Trophoblast cell (in vitro differentiated cells and primary cell): ENCODE data around the gene MYH11.
A peak's percentile ranks its signal among the peaks of the same experiment; 100 is the strongest.

ENCODE experiments used
- DNase-seq, 2 donors: peaks; one replicate each; pipeline ENCODE4 v3.0.0-alpha.2; 2016
- H2AFZ ChIP-seq: 2 replicates; pipeline ENCODE4 v1.6.1; 2013; ENCODE audit warnings: low read length, moderate library complexity, mild to moderate bottlenecking; ENCODE audit not compliant: insufficient read depth, poor library complexity
- H2AK5ac ChIP-seq: 2 replicates; pipeline ENCODE4 v1.6.1; 2013; ENCODE audit warnings: mild to moderate bottlenecking, low read length
- H2BK120ac ChIP-seq: 2 replicates; pipeline ENCODE4 v1.6.1; 2013; ENCODE audit warnings: low read length, mild to moderate bottlenecking, moderate library complexity; ENCODE audit not compliant: insufficient read depth, poor library complexity
- H2BK12ac ChIP-seq: 2 replicates; pipeline ENCODE4 v1.6.1; 2013; ENCODE audit warnings: mild to moderate bottlenecking, low read length, moderate library complexity
- H2BK5ac ChIP-seq: 2 replicates; pipeline ENCODE4 v1.6.1; 2013; ENCODE audit warnings: low read length, low read depth, moderate library complexity, mild to moderate bottlenecking; ENCODE audit not compliant: poor library complexity
- H3K14ac ChIP-seq: 2 replicates; pipeline ENCODE4 v1.6.1; 2013; ENCODE audit warnings: mild to moderate bottlenecking, low read length
- H3K18ac ChIP-seq: 2 replicates; pipeline ENCODE4 v1.6.1; 2013; ENCODE audit warnings: mild to moderate bottlenecking, low read length
- H3K23ac ChIP-seq: 2 replicates; pipeline ENCODE4 v1.6.1; 2013; ENCODE audit warnings: low read length
- H3K27ac ChIP-seq: 2 replicates; pipeline ENCODE4 v1.5.1; 2013; ENCODE audit warnings: low read depth, mild to moderate bottlenecking, inconsistent platforms, low read length, moderate library complexity
- H3K27me3 ChIP-seq: 2 replicates; pipeline ENCODE4 v1.6.1; 2013; ENCODE audit warnings: inconsistent platforms, mild to moderate bottlenecking, low read length, moderate library complexity; ENCODE audit not compliant: insufficient read depth
- H3K36me3 ChIP-seq, 2 experiments: 1 replicate in 1 of 2; 2 replicates in 1 of 2; pipeline ENCODE4 v1.6.1; 2013; ENCODE audit warnings: low read length in 2 of 2, mild to moderate bottlenecking in 2 of 2, moderate library complexity in 1 of 2; ENCODE audit not compliant: insufficient read depth in 2 of 2, control insufficient read depth in 1 of 2
- H3K4ac ChIP-seq: 2 replicates; pipeline ENCODE4 v1.6.1; 2013; ENCODE audit warnings: low read depth, mild to moderate bottlenecking, low read length, moderate library complexity
- H3K4me1 ChIP-seq, 2 experiments: 1 replicate in 1 of 2; 2 replicates in 1 of 2; pipeline ENCODE4 v1.6.1; 2013; ENCODE audit warnings: low read length in 2 of 2, mild to moderate bottlenecking in 2 of 2, moderate library complexity in 1 of 2; ENCODE audit not compliant: insufficient read depth in 2 of 2, control insufficient read depth in 1 of 2
- H3K4me2 ChIP-seq: 2 replicates; pipeline ENCODE4 v1.6.1; 2013; ENCODE audit warnings: inconsistent platforms, mild to moderate bottlenecking, low read length, moderate library complexity
- H3K4me3 ChIP-seq: 2 replicates; pipeline ENCODE4 v1.5.1; 2013; ENCODE audit warnings: mild to moderate bottlenecking, low read depth, low read length, inconsistent platforms
- H3K79me1 ChIP-seq: one replicate; pipeline ENCODE4 v1.6.1; 2013; ENCODE audit warnings: low read length
- H3K79me2 ChIP-seq: 2 replicates; pipeline ENCODE4 v1.6.1; 2013; ENCODE audit warnings: low read length, mild to moderate bottlenecking; ENCODE audit not compliant: control insufficient read depth, insufficient read depth, poor library complexity
- H3K9ac ChIP-seq: 2 replicates; pipeline ENCODE4 v1.6.1; 2013; ENCODE audit warnings: mild to moderate bottlenecking, low read length
- H3K9me3 ChIP-seq: 2 replicates; pipeline ENCODE4 v1.6.1; 2013; ENCODE audit warnings: low read depth, mild to moderate bottlenecking, control low read depth, inconsistent platforms, low read length; ENCODE audit not compliant: insufficient read depth
- H4K12ac ChIP-seq: 2 replicates; pipeline ENCODE4 v1.6.1; 2013; ENCODE audit warnings: low read depth, mild to moderate bottlenecking, low read length, moderate library complexity
- H4K8ac ChIP-seq: 2 replicates; pipeline ENCODE4 v1.6.1; 2013; ENCODE audit warnings: low read depth, mild to moderate bottlenecking, low read length, moderate library complexity
- H4K91ac ChIP-seq: one replicate; pipeline ENCODE4 v1.6.1; 2013; ENCODE audit warnings: low read depth, mild to moderate bottlenecking, low read length, moderate library complexity
- WGBS: extraction: QIAGEN DNeasy Blood & Tissue Kit; methylation state at CpG from one replicate; pipeline ENCODE4 v1.1.7; 2013; ENCODE audit warnings: missing lambda C conversion rate; ENCODE audit not compliant: insufficient read length, insufficient coverage; ENCODE audit errors: extremely low coverage; 5-methylcytosine and 5-hydroxymethylcytosine counted together

Gene MYH11

DNA sequence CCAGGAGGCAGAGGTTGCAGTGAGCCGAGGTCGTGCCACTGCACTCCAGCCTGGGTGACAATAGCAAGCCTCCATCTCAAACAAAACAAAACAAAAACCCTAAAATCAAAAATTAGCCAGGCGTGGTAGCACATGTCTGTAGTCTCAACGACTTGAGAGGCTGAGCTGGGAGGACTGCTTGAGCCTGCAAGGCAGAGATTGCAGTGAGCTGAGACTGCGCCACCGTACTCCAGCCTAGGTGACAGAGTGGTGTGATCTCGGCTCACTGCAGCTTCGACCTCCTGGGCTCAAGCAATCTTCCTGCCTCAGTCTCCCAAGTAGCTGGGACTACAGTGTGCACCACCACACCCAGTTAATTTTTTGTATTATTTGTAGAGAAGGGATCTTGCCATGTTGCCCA lies 87.6 kb downstream of the MYH11 start:
- H3K18ac ChIP-seq: no peak overlapping the region
- no peaks in the 10 kb centered on the region for H3K4me1 ChIP-seq
- H3K14ac ChIP-seq: no peak overlapping the region
- no peaks in the 10 kb centered on the region for H3K79me2 ChIP-seq
- no peak overlapping the region for H3K27ac ChIP-seq
- H3K4me3 ChIP-seq: peak overlapping the region; percentile 4
- no CpG with 5 or more reads among the region's 8 CpGs for WGBS
- no peak overlapping the region for H2BK5ac ChIP-seq
- H2BK120ac ChIP-seq: no peak overlapping the region
- no peak overlapping the region for H4K8ac ChIP-seq
- H2AK5ac ChIP-seq: no peak overlapping the region
- H3K79me1 ChIP-seq: no peaks in the 10 kb centered on the region
- no peak overlapping the region for H3K9ac ChIP-seq
- no peak for DNase-seq
- H3K36me3 ChIP-seq: no peaks in the 10 kb centered on the region
- no peak overlapping the region for H4K91ac ChIP-seq
- H3K9me3 ChIP-seq: peaks cover 1% of the 10 kb centered on the region
- no peak overlapping the region for H3K23ac ChIP-seq
- no peak overlapping the region for H3K4ac ChIP-seq
- H2AFZ ChIP-seq: no peak overlapping the region
- H2BK12ac ChIP-seq: no peak overlapping the region
- H3K4me2 ChIP-seq: no peak overlapping the region
- H4K12ac ChIP-seq: no peak overlapping the region
- H3K27me3 ChIP-seq: no peaks in the 10 kb centered on the region

DNA sequence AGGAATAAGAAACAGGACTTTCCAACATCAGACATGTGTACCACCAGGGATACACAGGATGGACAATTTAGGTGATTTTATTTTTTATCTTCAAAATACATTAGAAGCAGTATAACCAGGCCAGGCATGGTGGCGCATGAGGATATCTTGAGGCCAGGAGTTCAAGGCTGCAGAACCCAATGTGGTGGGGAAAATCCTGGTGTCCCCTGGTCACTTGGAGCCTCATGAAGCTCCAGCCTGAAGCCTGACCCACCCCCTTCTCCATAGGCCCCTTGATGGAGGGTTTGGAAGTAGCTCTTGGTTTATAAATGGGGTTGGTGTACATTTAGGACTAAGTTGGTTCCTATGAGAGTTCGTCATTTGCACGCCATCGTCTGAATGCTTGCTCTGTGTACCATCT lies 88.6 kb downstream of the MYH11 start:
- H3K36me3 ChIP-seq: no peaks in the 10 kb centered on the region
- H4K12ac ChIP-seq: no peak overlapping the region
- no peak overlapping the region for H2BK5ac ChIP-seq
- no peaks in the 10 kb centered on the region for H3K79me1 ChIP-seq
- H4K8ac ChIP-seq: no peak overlapping the region
- H2BK12ac ChIP-seq: no peak overlapping the region
- no peak overlapping the region for H3K18ac ChIP-seq
- H3K4me1 ChIP-seq: no peaks in the 10 kb centered on the region
- H4K91ac ChIP-seq: no peak overlapping the region
- DNase-seq: no peak
- WGBS: no CpG with 5 or more reads among the region's 4 CpGs
- H2AK5ac ChIP-seq: no peak overlapping the region
- no peaks in the 10 kb centered on the region for H3K27me3 ChIP-seq
- no peak overlapping the region for H3K14ac ChIP-seq
- H3K79me2 ChIP-seq: no peaks in the 10 kb centered on the region
- H3K4me3 ChIP-seq: no peak overlapping the region
- H2BK120ac ChIP-seq: no peak overlapping the region
- no peak overlapping the region for H3K4me2 ChIP-seq
- no peak overlapping the region for H3K23ac ChIP-seq
- no peak overlapping the region for H3K9ac ChIP-seq
- H3K4ac ChIP-seq: no peak overlapping the region
- no peak overlapping the region for H2AFZ ChIP-seq
- peaks cover 1% of the 10 kb centered on the region for H3K9me3 ChIP-seq
- no peak overlapping the region for H3K27ac ChIP-seq

DNA sequence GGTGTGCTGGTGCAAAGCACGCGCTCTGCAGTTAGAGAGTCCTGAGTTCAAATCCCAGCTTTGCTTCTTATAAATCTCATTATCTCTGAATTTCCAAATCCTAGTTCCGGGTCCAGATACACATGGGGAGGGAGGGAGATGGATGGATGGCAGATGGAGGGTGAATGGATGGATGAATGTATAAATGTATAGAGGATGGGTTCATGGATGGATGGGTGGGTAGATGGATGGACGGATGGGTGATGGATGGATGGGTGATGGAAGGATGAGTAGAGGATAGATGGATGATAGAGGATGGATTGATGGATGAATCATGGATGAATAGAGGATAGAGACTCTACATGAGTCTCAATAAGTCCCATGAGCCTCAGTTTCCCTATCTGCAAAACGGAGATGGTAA lies 89.9 kb downstream of the MYH11 start:
- Histone ChIP-seq H3K79me1 (no peaks in the 10 kb centered on the region), H2AK5ac (no peak overlapping the region), H4K12ac (no peak overlapping the region), H3K36me3 (no peaks in the 10 kb centered on the region), H4K91ac (no peak overlapping the region), H3K14ac (no peak overlapping the region), H3K4me1 (no peaks in the 10 kb centered on the region), H3K27me3 (no peaks in the 10 kb centered on the region), H3K18ac (no peak overlapping the region), H3K4me3 (no peak overlapping the region), H3K27ac (no peak overlapping the region), H3K23ac (no peak overlapping the region), H2BK5ac (no peak overlapping the region), H3K4ac (no peak overlapping the region), H2BK120ac (no peak overlapping the region), H2AFZ (no peak overlapping the region), H3K79me2 (no peaks in the 10 kb centered on the region), H4K8ac (no peak overlapping the region), H3K9me3 (peaks cover 1% of the 10 kb centered on the region), H3K9ac (no peak overlapping the region), H3K4me2 (no peak overlapping the region), H2BK12ac (no peak overlapping the region)
- no peak for DNase-seq
- 100% methylated on average over 1 of the region's 5 CpGs for WGBS

DNA sequence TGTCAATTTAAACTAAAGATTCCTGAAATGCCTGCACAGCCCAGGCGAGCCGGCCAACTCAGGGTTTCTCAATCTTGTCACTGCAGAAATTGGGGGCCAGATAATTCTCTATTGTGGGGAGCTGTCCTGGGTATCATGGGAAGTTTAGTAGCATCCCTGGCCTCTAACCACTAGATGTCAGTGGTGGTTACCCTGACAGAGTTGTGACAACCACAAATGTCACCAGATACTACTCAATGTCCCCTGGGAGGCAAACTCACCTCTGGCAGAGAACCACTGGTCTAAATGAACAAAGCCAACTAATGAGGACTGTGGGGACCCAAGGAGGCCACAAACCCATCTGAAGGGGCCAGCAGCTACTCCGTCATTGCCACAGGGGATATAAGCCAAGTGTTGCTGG lies 90.9 kb downstream of the MYH11 start:
- no peak overlapping the region for H3K23ac ChIP-seq
- no peaks in the 10 kb centered on the region for H3K4me1 ChIP-seq
- H3K27ac ChIP-seq: no peak overlapping the region
- H4K12ac ChIP-seq: no peak overlapping the region
- no peak overlapping the region for H3K14ac ChIP-seq
- no peak overlapping the region for H2AFZ ChIP-seq
- no peak overlapping the region for H3K18ac ChIP-seq
- H2BK5ac ChIP-seq: no peak overlapping the region
- no peak overlapping the region for H3K4me3 ChIP-seq
- H4K8ac ChIP-seq: no peak overlapping the region
- no peaks in the 10 kb centered on the region for H3K79me2 ChIP-seq
- no peak overlapping the region for H3K4me2 ChIP-seq
- no peaks in the 10 kb centered on the region for H3K27me3 ChIP-seq
- H2BK120ac ChIP-seq: no peak overlapping the region
- H2BK12ac ChIP-seq: no peak overlapping the region
- no peaks in the 10 kb centered on the region for H3K36me3 ChIP-seq
- DNase-seq: peak in 1 of 2 donors; percentile 52
- H3K79me1 ChIP-seq: no peaks in the 10 kb centered on the region
- H3K9ac ChIP-seq: no peak overlapping the region
- H2AK5ac ChIP-seq: no peak overlapping the region
- no peak overlapping the region for H4K91ac ChIP-seq
- H3K9me3 ChIP-seq: peaks cover 1% of the 10 kb centered on the region
- no CpG with 5 or more reads among the region's 3 CpGs for WGBS
- no peak overlapping the region for H3K4ac ChIP-seq
